ENCODE data around the gene ATP1A4. TPM values are rescaled to one million over a fixed set of nuclear protein-coding genes. Genes with fewer than 3 reads are reported as not detected.
A peak's percentile ranks its signal among the peaks of the same experiment; 100 is the strongest.

The ATP1A4 gene
- polyA plus RNA-seq, 3 donors, result 1.00 to 16.0 TPM; not detected in 1

GRCh38 chr1:160149716-160150115 lies 1.7 kb upstream of the ATP1A4 start:
- no peaks in the 10 kb centered on the region for H4K20me1 ChIP-seq (ENCODE audit: insufficient read depth, low read length)
- DNase-seq, result no peak

GRCh38 chr1:160154790-160155189 lies 3.4 kb downstream of the ATP1A4 start:
- intact Hi-C loops (cut with micrococcal nuclease), result no loop called here
- Histone ChIP-seq H2AFZ (ENCODE audit: insufficient read depth, low read depth, low read length, poor library complexity, severe bottlenecking) (no peak overlapping the region), H3K4me1 (ENCODE audit: control insufficient read depth in 1 of 2, insufficient read depth in 2 of 2, low read length in 2 of 2) (peaks cover 12 to 21% of the 10 kb centered on the region in 2 donors), H4K20me1 (ENCODE audit: insufficient read depth, low read length) (no peaks in the 10 kb centered on the region), H3K36me3 (replicated peaks in 1 of 2; ENCODE audit: control insufficient read depth in 1 of 2, insufficient read depth in 2 of 2, low read length in 2 of 2) (no peaks in the 10 kb centered on the region), H3K9me3 (replicated peaks in 1 of 2; ENCODE audit: control insufficient read depth in 1 of 2, insufficient read depth in 1 of 2, low read length in 2 of 2) (no peaks in the 10 kb centered on the region), H3K4me3 (replicated peaks in 1 of 3; ENCODE audit: low read depth in 2 of 3, low read length in 3 of 3) (no peak overlapping the region), H3K27ac (ENCODE audit: low read depth in 1 of 2, low read length in 2 of 2) (no peak overlapping the region), H3K27me3 (ENCODE audit: control insufficient read depth in 2 of 2, insufficient read depth in 2 of 2, low read length in 2 of 2) (no peaks in the 10 kb centered on the region), H3K4me2 (replicated peaks; ENCODE audit: extremely low read depth, low read length, poor library complexity, severe bottlenecking) (no peak overlapping the region), H3K9ac (ENCODE audit: insufficient read depth, low read length, poor library complexity, severe bottlenecking) (no peak overlapping the region), H3K79me2 (ENCODE audit: insufficient read depth, low read length) (no peaks in the 10 kb centered on the region)
- Mint-ChIP-seq H3K36me3 (no peaks in the 10 kb centered on the region), H3K9me3 (peaks cover 0 to 4% (median 0%) of the 10 kb centered on the region in 7 donors), H3K27me3 (ENCODE audit: low read depth in 3 of 3) (peaks cover 0 to 8% (median 1%) of the 10 kb centered on the region in 3 donors), H3K4me1 (peaks cover 16% of the 10 kb centered on the region), H3K4me3 (no peak overlapping the region), H3K27ac (peak overlapping the region in 1 of 7 donors; percentile 31)
- no peak for TF ChIP-seq CTCF (IDR thresholded peaks at IDR 0.05)
- peak; percentile 19 to 65 (median 29) for DNase-seq
- 9% methylated on average over 1 of the region's 3 CpGs for whole genome bisulfite sequencing (ENCODE audit: insufficient coverage)

More at GRCh38 chr1:160149716-160150115, 1.7 kb upstream of the ATP1A4 start:
- no peak overlapping the region for H2AFZ ChIP-seq (ENCODE audit: insufficient read depth, low read depth, low read length, poor library complexity, severe bottlenecking)
- H3K4me1 Mint-ChIP-seq, result peaks cover 19% of the 10 kb centered on the region
- peaks cover 0 to 4% (median 0%) of the 10 kb centered on the region in 7 donors for H3K9me3 Mint-ChIP-seq
- no peaks in the 10 kb centered on the region for H3K79me2 ChIP-seq (ENCODE audit: insufficient read depth, low read length)
- H3K27ac ChIP-seq (ENCODE audit: low read depth in 1 of 2, low read length in 2 of 2), result no peak overlapping the region
- no peaks in the 10 kb centered on the region for H3K36me3 ChIP-seq (replicated peaks in 1 of 2; ENCODE audit: control insufficient read depth in 1 of 2, insufficient read depth in 2 of 2, low read length in 2 of 2)
- H3K27me3 ChIP-seq (ENCODE audit: control insufficient read depth in 2 of 2, insufficient read depth in 2 of 2, low read length in 2 of 2), result no peaks in the 10 kb centered on the region
- peaks cover 0 to 11% (median 0%) of the 10 kb centered on the region in 3 donors for H3K27me3 Mint-ChIP-seq (ENCODE audit: low read depth in 3 of 3)
- H3K4me2 ChIP-seq (replicated peaks; ENCODE audit: extremely low read depth, low read length, poor library complexity, severe bottlenecking), result no peak overlapping the region
- peaks cover 10 to 29% of the 10 kb centered on the region in 2 donors for H3K4me1 ChIP-seq (ENCODE audit: control insufficient read depth in 1 of 2, insufficient read depth in 2 of 2, low read length in 2 of 2)
- intact Hi-C loops (cut with micrococcal nuclease), result no loop called here
- no peak overlapping the region for H3K4me3 ChIP-seq (replicated peaks in 1 of 3; ENCODE audit: low read depth in 2 of 3, low read length in 3 of 3)
- H3K27ac Mint-ChIP-seq, result no peak overlapping the region
- H3K4me3 Mint-ChIP-seq, result no peak overlapping the region
- peaks cover 0 to 2% of the 10 kb centered on the region in 2 donors for H3K36me3 Mint-ChIP-seq
- TF ChIP-seq CTCF (IDR thresholded peaks at IDR 0.05), result no peak
- no CpG with 5 or more reads among the region's 2 CpGs for WGBS (ENCODE audit: insufficient coverage)
- no peaks in the 10 kb centered on the region for H3K9me3 ChIP-seq (replicated peaks in 1 of 2; ENCODE audit: control insufficient read depth in 1 of 2, insufficient read depth in 1 of 2, low read length in 2 of 2)
- no peak overlapping the region for H3K9ac ChIP-seq (ENCODE audit: insufficient read depth, low read length, poor library complexity, severe bottlenecking)
